Suprapubic skin (tissue), 3 donors: Measurements from ENCODE around the gene ATF7.

Experiments
- EP300 ChIP-seq: sonication (generic); formaldehyde crosslinking; IDR thresholded peaks from one replicate; pipeline ENCODE4 v1.6.1; 2017; ENCODE audit warnings: antibody characterized with exemption
- POLR2A ChIP-seq, 2 donors: fragments of 450-650 bp; IDR thresholded peaks; one replicate each; pipeline ENCODE4 v1.6.1; 2017; ENCODE audit warnings: antibody characterized with exemption in 2 of 2, mild to moderate bottlenecking in 2 of 2, moderate library complexity in 2 of 2
- TF ChIP-seq, protein P1 (sequence below), 2 donors: fragments of 200-600 bp in 1 of 2; fragments of 450-650 bp in 1 of 2; sonication (generic) in 1 of 2; IDR thresholded peaks; one replicate each; pipeline ENCODE4 v1.5.1; 2016 to 2019; ENCODE audit warnings: antibody characterized with exemption in 2 of 2, mild to moderate bottlenecking in 1 of 2, moderate library complexity in 1 of 2

DNA sequence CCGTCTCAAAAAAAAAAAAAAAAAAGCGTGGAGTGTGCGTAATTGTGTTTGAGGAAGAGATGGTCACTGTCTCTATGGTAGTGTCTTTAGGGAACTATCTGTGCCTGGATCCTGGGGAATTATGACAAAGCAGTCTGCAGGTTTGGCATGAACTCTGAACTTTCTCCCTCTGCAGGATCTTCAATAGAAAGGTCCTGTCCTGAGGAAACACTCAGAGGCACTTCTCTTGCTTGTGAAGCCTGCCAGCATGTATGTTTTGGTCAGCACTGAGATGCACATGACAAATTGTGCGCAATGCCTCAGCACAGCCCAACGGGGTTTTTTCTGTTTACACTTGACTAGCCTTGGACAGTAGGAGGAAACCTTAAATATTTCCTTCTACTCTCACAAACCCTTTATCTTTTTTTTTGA lies 46.6 kb downstream of the ATF7 start:
- TF ChIP-seq EP300 (no peak), POLR2A (IDR thresholded peaks at IDR 0.05) (no peak)
- TF ChIP-seq, protein P1, sequence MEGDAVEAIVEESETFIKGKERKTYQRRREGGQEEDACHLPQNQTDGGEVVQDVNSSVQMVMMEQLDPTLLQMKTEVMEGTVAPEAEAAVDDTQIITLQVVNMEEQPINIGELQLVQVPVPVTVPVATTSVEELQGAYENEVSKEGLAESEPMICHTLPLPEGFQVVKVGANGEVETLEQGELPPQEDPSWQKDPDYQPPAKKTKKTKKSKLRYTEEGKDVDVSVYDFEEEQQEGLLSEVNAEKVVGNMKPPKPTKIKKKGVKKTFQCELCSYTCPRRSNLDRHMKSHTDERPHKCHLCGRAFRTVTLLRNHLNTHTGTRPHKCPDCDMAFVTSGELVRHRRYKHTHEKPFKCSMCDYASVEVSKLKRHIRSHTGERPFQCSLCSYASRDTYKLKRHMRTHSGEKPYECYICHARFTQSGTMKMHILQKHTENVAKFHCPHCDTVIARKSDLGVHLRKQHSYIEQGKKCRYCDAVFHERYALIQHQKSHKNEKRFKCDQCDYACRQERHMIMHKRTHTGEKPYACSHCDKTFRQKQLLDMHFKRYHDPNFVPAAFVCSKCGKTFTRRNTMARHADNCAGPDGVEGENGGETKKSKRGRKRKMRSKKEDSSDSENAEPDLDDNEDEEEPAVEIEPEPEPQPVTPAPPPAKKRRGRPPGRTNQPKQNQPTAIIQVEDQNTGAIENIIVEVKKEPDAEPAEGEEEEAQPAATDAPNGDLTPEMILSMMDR (IDR thresholded peaks at IDR 0.05), result no peak
